HEK293T (cell line): ENCODE data around the gene ACTR2.

ENCODE experiments used
- CTCF ChIA-PET: fragments of 350-600 bp; formaldehyde crosslinking; extraction: SDS; loops from one replicate; lab custom pipeline; 2021; ENCODE audit warnings: antibody characterized with exemption, inconsistent platforms; lab: Yijun Ruan, JAX
- POLR2A ChIA-PET: fragments of 350-600 bp; formaldehyde crosslinking; extraction: SDS; loops from one replicate; lab custom pipeline; 2020; ENCODE audit warnings: antibody characterized with exemption, inconsistent platforms; lab: Yijun Ruan, JAX
- DNase-seq: peaks from one replicate; pipeline ENCODE4 v3.0.0; 2012; ENCODE audit warnings: mixed read lengths; ENCODE audit errors: extremely low spot score
- ARNT ChIP-seq: fragments of 450-650 bp; IDR thresholded peaks from 2 replicates; pipeline ENCODE4 v1.6.1; 2017; ENCODE audit warnings: mild to moderate bottlenecking
- BHLHE40 ChIP-seq: fragments of 450-650 bp; IDR thresholded peaks from 2 replicates; pipeline ENCODE4 v1.6.1; 2016; ENCODE audit warnings: mild to moderate bottlenecking, moderate library complexity, borderline replicate concordance
- CTBP1 ChIP-seq: fragments of 450-650 bp; IDR thresholded peaks from 2 replicates; pipeline ENCODE4 v1.6.1; 2016; ENCODE audit warnings: borderline replicate concordance
- ELF4 ChIP-seq: fragments of 450-650 bp; IDR thresholded peaks from 2 replicates; pipeline ENCODE4 v1.6.1; 2017; ENCODE audit warnings: antibody characterized with exemption
- FOXA1 ChIP-seq: fragments of 450-650 bp; IDR thresholded peaks from 2 replicates; pipeline ENCODE4 v1.6.1; 2016; ENCODE audit warnings: mild to moderate bottlenecking
- FOXK2 ChIP-seq: fragments of 450-650 bp; IDR thresholded peaks from 2 replicates; pipeline ENCODE4 v1.6.1; 2016; ENCODE audit warnings: mild to moderate bottlenecking
- FOXM1 ChIP-seq: fragments of 450-650 bp; IDR thresholded peaks from 2 replicates; pipeline ENCODE4 v1.6.1; 2017; ENCODE audit warnings: mild to moderate bottlenecking, borderline replicate concordance
- HDGF ChIP-seq: fragments of 450-650 bp; IDR thresholded peaks from 2 replicates; pipeline ENCODE4 v1.6.1; 2017; ENCODE audit warnings: antibody characterized with exemption, borderline replicate concordance
- L3MBTL2 ChIP-seq: fragments of 450-650 bp; conservative IDR thresholded peaks from 2 replicates; pipeline ENCODE4 v1.6.1; 2016; ENCODE audit warnings: mild to moderate bottlenecking
- LEF1 ChIP-seq: fragments of 450-650 bp; IDR thresholded peaks from 2 replicates; pipeline ENCODE4 v1.6.1; 2017; ENCODE audit warnings: mild to moderate bottlenecking, borderline replicate concordance
- NFRKB ChIP-seq: fragments of 450-650 bp; IDR thresholded peaks from 2 replicates; pipeline ENCODE4 v1.6.1; 2016; ENCODE audit warnings: mild to moderate bottlenecking, moderate library complexity
- PKNOX1 ChIP-seq: fragments of 450-650 bp; IDR thresholded peaks from 2 replicates; pipeline ENCODE4 v1.6.1; 2016
- SP1 ChIP-seq: fragments of 450-650 bp; IDR thresholded peaks from 2 replicates; pipeline ENCODE4 v1.6.1; 2017
- SUZ12 ChIP-seq: fragments of 450-650 bp; IDR thresholded peaks from 2 replicates; pipeline ENCODE4 v1.6.1; 2016; ENCODE audit warnings: mild to moderate bottlenecking
- TARDBP ChIP-seq: fragments of 450-650 bp; IDR thresholded peaks from 2 replicates; pipeline ENCODE4 v1.6.1; 2016
- ZNF384 ChIP-seq: fragments of 450-650 bp; IDR thresholded peaks from 2 replicates; pipeline ENCODE4 v1.6.1; 2016

The ACTR2 gene

GRCh38 chr2:65279756-65280155 lies 52.1 kb downstream of the ACTR2 start:
- no peak for TF ChIP-seq FOXK2
- no peak for TF ChIP-seq NFRKB
- no peak for TF ChIP-seq TARDBP
- no peak for TF ChIP-seq SP1
- TF ChIP-seq HDGF, result no peak
- TF ChIP-seq L3MBTL2, result no peak
- no peak for TF ChIP-seq SUZ12
- TF ChIP-seq PKNOX1, result no peak
- TF ChIP-seq ARNT, result no peak
- TF ChIP-seq LEF1, result no peak
- ChIA-PET CTCF (interaction anchor here (0.6 kb wide), 1 partner anchor 687 kb away, joined by 3 read pairs; no protein-coding TSS in a partner anchor), POLR2A (no interaction called here)

GRCh38 chr2:65281627-65282351 lies 54.2 kb downstream of the ACTR2 start:
- DNase-seq, result no peak
- CTCF ChIA-PET, result no interaction called here
- TF ChIP-seq ELF4 (no peak), ZNF384 (no peak), PKNOX1 (no peak), L3MBTL2 (no peak)
- POLR2A ChIA-PET, result no interaction called here

More at GRCh38 chr2:65279756-65280155, 52.1 kb downstream of the ACTR2 start:
- no peak for DNase-seq

- ChIA-PET POLR2A (no interaction called here), CTCF (no interaction called here)
- no peak for DNase-seq
- no peak for TF ChIP-seq CTBP1
- TF ChIP-seq SP1, result no peak
- no peak for TF ChIP-seq FOXM1
- TF ChIP-seq BHLHE40, result no peak
These were observed 54.9 kb downstream of the ACTR2 start for GRCh38 chr2:65282477-65283053.

GRCh38 chr2:65287364-65287763 lies 59.7 kb downstream of the ACTR2 start:
- ChIA-PET POLR2A (no interaction called here), CTCF (no interaction called here)
- TF ChIP-seq LEF1 (no peak), HDGF (no peak), CTBP1 (no peak), SUZ12 (no peak), ARNT (no peak), L3MBTL2 (no peak), SP1 (no peak), FOXA1 (no peak)
- no peak for DNase-seq

- no peak for TF ChIP-seq HDGF
- TF ChIP-seq ARNT, result no peak
- no peak for TF ChIP-seq L3MBTL2
- TF ChIP-seq TARDBP, result no peak
- no peak for TF ChIP-seq NFRKB
- no peak for DNase-seq
- ChIA-PET POLR2A (no interaction called here), CTCF (interaction anchor here (0.7 kb wide), 1 partner anchor 1010 kb away, joined by 3 read pairs; no protein-coding TSS in a partner anchor)
These were observed 63.8 kb downstream of the ACTR2 start for GRCh38 chr2:65291216-65292105.

- TF ChIP-seq SP1 (no peak), L3MBTL2 (no peak), PKNOX1 (no peak), HDGF (no peak), ELF4 (no peak), FOXA1 (no peak), FOXK2 (no peak), TARDBP (no peak)
- no peak for DNase-seq
- ChIA-PET POLR2A (no interaction called here), CTCF (no interaction called here)
These were observed 64.4 kb downstream of the ACTR2 start for GRCh38 chr2:65292106-65292400.
